GM18861 (cell line): ENCODE measurements around the gene C17orf113.
"Not testable (repeated sequence)": the region's sequence is repeated elsewhere in the genome, so short reads cannot be mapped to it uniquely, and the experiment has no call there.

Source experiments
- ATAC-seq: cut with Tn5 transposase; IDR thresholded peaks from one replicate; pipeline ENCODE4 v1.9.1; 2021; ENCODE audit not compliant: unreplicated experiment

C17orf113 gene

DNA sequence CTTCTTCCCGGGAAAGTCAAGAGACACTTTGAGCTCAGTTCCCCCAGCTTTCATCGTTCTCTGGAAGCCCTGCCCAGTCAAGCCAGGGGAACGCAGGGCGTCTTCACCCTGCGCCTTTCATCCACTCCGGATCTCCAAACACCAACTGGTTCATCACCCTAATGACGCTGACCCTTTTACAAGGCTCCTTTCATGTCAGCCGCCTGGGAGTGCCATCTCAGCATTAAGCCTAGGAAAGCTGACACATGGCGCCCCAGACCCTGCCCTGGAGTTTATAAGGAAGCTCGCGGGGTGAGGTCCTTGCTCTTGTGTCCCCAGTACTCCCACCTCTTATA lies 32.6 kb downstream of the C17orf113 start:
- no peak for ATAC-seq

DNA sequence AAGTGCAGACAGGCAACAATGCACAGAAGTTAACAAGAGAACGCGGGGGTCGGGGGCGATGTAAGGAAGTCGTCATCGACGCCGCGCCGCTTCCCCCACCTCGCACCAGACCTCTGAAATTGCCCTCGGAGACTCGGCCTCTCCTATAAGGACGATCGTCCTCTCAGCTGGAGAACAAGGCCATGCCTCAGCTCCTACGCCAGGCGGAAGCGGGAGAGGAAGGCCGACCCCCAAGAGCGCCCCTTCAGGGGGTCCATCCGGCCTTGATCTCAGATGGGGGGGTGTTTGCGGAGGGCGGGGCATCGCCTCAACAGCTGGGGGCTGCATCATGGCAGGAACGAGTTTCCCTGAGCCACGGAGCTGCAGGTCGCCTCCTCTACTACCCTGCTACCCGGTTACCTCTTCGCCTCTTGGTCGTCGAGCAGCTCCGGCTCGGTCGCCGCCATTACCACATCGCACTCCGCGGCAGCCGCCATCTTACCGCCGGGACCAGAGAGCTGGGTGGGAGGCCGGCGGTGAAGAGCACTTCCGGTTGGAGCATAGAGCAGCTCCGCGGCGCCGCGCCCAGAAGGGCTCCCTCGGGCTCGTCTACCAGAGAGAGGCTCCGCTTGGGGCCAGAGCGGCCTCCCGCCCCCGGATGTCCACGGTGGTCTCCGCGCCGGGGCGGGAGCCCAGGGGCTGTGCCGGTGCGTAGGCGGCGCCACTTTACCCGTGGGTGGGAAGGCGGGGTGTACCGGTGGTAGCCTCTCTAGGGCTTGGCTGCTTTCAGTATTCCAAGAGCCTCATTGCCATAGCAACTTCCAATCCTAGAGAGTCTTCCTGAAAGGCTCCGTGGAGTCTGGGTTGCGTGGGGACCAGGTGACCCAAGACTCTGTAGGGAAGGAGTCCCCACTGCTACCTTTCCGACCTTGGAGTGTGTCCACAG lies 33.2 kb downstream of the C17orf113 start, which contains the start of gene DNAJC7:
Gene DNAJC7 (minus strand): TSS at position 499 of the 925 bp plus-strand sequence. CDS start 23 bp downstream, at position 476.
- ATAC-seq = peak; percentile 79

DNA sequence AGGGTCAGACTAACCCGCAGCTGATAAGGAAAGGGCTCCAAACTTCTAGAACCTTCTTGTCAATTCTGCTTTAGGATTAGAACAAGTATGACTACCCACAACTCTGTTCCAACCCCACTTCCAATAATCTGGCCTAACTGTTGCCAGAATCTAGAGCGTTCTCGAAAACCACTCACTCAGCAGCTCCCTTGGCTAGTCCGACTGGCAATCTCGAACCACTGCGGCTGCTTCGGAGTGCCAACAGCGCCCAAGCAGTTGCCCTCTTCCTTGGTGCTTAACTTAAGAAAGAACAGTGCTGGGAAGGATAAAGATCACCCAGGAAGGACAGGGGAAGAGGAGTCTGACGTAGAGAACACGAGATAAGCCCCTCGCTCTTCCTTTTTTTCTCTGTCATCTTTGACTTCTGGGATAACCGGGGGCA lies 34.0 kb downstream of the C17orf113 start:
- ATAC-seq = no peak

DNA sequence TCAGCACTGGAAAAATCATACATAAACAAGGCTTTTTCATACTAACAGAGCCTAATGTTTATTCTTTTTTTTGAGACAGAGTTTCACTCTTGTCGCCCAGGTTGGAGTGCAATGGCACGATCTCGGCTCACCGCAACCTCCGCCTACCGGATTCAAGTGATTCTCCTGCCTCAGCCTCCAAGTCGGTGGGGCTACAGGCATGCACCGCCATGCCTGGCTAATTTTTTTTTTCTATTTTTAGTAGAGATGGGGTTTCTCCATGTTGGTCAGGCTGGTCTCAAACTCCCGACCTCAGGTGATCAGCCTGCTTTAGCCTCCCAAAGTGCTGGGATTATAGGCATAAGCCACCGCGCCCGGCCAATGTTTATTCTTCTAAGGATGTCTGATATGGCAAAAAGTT lies 36.7 kb downstream of the C17orf113 start:
- not testable (repeated sequence) for ATAC-seq

DNA sequence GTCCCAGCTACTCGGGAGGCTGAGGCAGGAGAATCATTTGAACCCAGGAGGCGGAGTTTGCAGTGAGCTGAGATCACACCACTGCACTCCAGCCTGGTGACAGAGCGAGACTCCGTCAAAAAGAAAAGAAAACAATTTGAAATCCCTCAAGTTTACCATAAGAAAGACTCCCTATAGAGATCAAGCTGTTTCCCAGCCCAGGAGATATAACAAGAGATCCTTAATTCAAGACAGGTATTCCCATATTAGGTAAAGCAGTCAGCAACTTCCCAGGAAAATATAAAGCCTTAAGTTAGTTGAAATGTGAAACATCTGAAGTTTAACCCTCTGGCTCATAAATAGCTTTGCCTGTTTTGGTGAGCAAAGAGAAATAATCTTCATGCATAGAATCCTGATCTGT lies 38.0 kb downstream of the C17orf113 start:
- not testable (repeated sequence) for ATAC-seq

DNA sequence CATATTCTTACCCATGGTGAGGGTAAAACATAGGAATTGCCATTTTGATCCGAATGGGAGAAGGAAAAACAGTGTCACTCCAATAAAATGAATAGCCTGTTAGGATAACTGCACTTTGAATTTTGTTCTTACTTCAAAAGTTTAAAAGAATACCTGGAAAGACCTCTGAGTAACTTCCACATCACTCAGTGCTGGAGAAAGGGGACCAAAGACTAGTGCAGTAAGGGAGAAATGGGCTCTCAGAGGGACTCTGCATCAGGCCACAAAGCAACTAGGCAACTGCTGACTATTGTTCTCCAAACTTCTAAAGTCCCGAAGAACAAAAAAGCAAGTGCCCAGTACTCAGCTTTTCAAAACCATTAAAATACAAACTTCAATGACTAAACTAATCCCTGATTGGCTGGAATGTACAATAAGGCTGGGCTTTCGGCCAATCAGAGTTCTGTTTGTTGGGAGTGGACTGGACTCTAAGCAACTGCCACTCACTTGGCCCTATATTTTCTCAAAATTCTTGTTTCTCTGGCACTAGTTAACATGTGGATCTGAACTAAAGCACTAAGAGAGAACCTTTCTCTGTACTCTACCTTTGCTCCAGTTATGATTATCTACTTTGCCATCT lies 39.4 kb downstream of the C17orf113 start:
- no peak for ATAC-seq

DNA sequence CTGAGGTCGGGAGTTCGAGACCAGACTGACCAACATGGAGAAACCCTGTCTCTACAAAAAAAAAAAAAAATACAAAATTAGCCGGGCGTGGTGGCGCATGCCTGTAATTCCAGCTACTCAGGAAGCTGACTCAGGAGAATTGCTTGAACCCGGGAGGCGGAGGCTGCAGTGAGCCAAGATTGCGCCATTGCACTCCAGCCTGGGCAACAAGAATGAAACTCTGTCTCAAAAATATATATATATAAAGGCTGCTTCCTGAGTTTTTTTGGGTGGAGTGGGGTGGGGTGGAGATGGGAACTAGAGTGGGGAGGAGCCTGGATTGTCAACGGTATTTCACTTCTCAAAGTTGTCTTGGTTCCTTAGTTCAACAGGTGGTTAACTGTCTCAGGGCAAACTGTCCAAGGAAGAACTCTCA lies 40.1 kb downstream of the C17orf113 start:
- not testable (repeated sequence) for ATAC-seq

DNA sequence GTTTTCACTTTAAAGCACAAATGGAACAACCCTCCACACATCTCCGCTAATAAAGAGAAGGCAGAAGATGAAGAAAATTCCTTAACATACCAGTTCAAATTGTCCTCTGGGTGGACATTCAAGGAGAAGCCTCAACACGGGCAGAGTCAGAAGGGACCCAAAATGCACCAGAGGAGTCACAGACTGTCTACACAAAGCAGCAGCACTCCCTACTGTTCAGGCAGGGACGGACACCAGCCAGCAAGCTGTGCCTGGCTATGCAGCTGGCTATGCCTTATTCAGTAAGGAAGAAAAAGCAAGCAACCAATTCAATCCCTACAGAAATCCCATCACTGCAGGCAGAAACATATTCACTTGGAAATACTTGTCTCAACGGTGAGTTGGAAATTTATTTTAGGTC lies 41.2 kb downstream of the C17orf113 start:
- ATAC-seq = no peak

DNA sequence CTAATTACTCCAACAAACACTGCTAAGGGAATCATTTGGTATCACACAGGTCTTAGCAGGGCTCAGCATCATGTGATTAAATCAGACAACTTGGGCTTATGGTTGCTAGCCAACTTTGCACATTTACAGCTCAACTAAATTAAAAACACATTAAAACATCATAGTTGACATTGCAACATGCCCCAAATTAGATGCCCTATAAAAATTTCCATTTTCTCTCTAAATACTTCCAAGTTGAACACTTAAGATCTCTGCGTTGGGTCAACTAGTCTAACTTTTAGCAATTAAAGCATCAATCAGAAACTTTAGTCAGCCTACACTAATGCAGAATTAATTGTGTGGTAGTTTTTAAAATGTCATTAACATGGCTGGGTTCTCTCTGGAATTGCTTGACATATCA lies 45.2 kb downstream of the C17orf113 start:
- ATAC-seq = no peak

DNA sequence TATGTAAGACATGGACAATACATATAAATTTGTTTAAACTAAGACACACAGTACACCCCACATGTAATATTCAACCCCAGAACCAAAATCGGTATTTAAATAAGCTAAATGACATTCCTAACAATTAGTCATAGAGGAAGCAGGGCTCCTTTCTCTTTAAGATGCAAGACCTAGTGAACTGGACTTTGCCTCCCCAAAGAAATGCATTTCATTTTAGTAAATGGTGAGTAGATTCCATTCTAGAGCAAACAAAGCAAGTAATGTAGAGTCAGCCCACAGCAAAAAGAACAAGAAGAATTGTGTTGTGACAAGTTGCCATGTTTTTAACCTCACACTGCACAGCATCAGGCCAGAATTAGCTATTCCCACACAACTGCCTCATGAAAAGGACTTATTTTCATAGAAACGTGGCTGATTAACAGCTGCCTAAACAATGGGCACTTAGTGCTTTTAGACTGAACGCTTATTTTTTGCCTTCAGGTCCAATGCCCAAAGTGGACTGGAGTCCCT lies 47.6 kb downstream of the C17orf113 start:
- no peak for ATAC-seq

DNA sequence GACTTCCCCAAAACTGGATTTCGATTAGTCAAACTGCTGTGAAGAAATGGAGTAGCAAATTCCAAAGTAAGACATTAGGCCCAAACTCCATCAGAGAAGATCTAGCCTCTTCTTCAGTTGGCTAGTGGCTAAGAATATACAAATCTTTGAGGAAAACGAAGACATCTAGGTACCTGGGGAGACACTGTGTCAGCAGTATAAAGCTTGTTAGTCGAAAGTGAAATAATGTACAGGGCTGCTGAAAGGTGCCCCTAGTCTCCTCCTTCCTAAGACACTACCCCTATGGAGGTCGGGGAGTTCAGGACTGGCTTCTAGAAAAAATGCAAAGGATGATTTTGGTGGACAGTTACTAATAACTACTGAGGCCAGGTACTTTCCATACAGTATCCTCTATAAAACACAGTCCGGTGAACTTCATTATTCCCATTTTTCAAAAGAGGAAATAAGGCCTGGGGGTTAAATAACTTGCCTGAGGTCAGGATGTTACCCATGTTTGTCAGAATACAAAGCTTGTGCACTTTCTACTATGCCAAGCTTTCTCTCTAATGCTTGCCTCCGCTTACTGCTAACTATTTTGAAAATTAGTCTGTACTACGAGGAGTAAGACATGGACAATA lies 48.1 kb downstream of the C17orf113 start:
- no peak for ATAC-seq

DNA sequence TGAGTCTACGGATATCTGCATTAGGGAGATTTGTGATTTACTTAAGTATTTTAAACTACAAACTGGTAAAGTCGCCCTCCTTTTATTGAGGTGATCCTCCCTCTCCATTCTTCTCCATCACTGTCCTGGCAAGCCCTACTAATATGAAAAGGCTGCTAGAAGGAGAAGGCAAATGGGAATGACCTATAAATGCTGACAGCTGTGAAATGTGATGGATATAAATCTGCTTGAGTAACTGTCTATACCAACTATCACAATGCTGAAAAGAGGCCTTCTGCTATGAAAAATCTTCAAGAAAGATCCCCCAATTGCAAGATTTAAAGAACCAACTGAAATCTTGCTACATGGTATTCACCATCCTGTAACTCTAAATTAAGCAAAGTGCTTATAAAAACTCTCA lies 48.7 kb downstream of the C17orf113 start:
- no peak for ATAC-seq

DNA sequence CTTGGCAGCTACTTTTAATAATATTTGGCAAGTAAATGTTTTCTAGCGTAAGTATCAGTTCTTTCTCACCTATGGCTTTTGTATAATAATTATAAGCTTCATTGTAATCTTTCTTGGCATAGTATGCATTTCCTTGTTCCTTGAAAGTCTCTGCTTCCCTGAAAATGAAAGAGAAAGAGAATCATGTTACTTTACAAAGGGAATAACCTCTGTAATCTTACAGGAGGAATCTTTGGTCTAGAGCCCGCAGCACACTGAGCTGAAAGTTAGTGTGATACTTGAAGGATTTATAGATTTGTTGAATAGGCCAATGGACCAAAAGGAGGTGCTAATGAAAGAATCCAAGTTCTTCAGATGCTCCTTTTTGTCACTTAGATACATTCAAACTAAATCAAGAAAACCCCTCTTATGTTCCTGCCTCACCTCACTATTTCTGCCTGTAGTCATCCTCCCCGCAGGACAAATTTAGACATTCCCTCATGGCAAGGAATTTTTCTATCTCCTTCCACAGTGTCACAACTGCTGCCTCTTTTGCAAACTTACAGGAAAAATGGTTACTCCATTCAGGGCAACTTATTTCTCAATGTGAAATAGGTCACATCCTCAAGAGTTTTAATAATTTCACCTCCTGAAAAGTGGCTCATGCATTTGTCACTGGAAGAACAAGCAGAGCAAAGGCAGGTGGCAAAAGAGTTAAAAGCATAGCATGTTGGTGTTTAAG lies 49.8 kb downstream of the C17orf113 start:
- no peak for ATAC-seq

DNA sequence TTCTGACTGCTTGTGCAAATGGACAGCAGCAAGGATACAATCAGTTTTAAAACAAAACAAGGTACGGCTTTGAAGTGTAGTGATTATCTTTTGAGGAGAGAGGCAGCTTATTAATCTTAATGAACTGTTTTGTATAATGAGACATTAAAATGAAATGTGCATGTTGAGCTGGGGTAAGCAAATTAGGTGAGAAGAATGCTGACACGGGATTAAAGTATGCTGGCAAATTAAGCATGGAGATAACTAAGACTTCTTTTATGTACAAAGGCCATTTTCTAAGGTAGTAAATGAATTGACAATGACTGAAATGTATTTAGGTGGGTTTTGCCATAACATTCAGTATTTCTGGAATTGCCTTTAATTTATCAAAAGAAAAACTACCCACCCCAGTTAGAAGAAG lies 51.9 kb downstream of the C17orf113 start:
- ATAC-seq = no peak

DNA sequence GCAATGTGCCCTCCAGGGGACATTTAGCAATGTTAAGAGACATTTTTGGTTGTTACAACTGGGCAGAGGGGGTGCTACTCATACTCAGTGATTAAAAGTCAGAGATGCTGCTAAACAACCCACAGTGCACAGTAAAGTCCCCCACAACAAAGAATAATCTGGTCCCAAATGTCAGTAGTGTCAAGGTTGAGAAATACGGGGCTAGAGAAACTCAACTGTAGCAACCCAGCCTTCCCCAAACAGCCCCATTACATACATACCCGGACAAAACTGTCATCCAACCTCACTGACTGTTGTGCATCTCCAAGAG lies 53.6 kb downstream of the C17orf113 start:
- no peak for ATAC-seq

DNA sequence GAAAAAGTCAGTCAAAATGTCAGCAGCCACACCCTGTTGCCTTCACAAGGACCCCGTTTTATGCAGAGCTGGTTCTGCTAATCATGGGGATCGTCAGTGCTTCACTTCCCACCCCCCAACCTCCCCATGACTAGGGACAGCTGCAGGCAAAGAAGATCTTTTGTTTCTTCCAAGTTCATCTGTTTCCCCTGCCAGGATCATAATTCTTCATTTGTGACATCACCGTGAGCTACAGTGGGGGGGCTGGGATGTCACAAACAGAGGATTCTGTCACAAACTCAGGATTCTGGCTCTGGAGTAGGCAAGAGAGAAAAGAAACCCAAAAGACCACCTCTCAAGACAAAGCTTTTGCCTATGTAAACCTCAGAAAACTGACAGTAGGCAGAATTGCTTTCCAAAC lies 57.8 kb downstream of the C17orf113 start:
- ATAC-seq = no peak

DNA sequence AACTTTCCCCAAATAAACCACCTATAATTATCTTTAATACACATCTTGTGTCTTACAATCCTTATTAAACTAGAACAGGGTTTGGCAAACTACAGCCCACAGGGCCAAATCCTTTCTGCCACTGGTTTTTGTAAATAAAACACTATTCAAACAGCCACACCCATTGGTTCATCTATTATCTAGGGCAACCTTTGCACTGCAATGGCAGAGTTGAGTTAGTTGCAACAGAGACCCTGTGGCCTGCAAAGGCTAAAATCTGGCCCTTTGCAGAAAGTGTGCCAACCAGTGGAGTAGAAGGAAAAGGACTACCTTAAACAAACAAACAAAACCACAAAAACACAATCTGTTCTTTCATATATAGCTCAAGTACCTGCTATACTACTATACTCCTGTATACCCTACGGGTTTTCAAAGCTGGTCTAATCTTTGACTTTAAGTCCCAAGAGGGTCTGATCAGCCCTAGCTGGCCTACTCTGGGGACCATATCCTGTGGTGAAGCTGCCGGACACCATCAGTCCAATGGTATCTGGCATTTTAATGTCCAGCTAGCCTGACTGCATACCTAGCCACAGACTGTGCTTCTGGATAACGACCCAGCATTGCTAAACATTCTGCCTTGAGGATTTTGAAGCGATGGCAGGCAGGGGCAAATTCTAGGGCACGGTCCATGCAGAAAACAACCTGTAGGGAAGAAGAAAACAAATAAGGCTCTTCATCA lies 60.5 kb downstream of the C17orf113 start:
- no peak for ATAC-seq

DNA sequence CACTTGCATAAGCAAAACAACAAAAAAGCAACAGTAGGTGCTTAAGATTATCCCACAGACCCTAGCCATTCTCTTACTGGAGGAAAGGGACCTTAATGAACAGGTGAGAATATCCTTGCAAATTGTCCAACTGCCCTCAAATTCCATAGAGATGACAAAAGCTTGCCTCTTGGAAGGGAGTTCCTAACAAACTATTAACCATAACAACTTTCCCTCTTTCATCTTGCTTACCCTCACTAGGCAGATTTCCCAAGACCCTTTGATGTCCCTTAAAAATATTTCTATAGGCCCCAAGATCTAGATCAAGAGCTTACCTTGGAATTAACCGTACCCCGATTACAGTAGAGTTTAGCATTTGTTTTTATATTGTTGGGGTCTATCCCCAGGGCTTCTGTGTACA lies 62.0 kb downstream of the C17orf113 start:
- ATAC-seq = no peak
